Immature natural killer cell (primary cell): ENCODE data around the gene PITX3. TPM values are rescaled to one million over a fixed set of nuclear protein-coding genes. Genes with fewer than 3 reads are reported as not detected.
"Not testable (repeated sequence)": the region's sequence is repeated elsewhere in the genome, so short reads cannot be mapped to it uniquely, and the experiment has no call there.

Experiments used
- DNase-seq, 3 donors: peaks; one replicate each; pipeline ENCODE4 v3.0.0; 2022; ENCODE audit warnings: mixed read lengths in 1 of 3
- H3K27ac Mint-ChIP-seq, 6 donors: one replicate each; pipeline ENCODE4 v1.8.0; 2020; ENCODE audit warnings: mixed read lengths in 6 of 6, mild to moderate bottlenecking in 5 of 6, inconsistent platforms in 4 of 6, moderate library complexity in 3 of 6
- H3K27me3 Mint-ChIP-seq, 3 donors: one replicate each; pipeline ENCODE4 v1.8.0; 2020 to 2021; ENCODE audit warnings: low read depth in 3 of 3, mild to moderate bottlenecking in 3 of 3, mixed read lengths in 3 of 3, moderate library complexity in 3 of 3, inconsistent platforms in 1 of 3
- H3K36me3 Mint-ChIP-seq, 3 donors: one replicate each; pipeline ENCODE4 v1.8.0; 2020; ENCODE audit warnings: mixed read lengths in 3 of 3, inconsistent platforms in 2 of 3, mild to moderate bottlenecking in 2 of 3
- H3K4me1 Mint-ChIP-seq, 2 donors: one replicate each; pipeline ENCODE4 v1.8.0; 2020; ENCODE audit warnings: inconsistent platforms in 2 of 2, mild to moderate bottlenecking in 2 of 2, mixed read lengths in 2 of 2, moderate library complexity in 1 of 2
- H3K4me3 Mint-ChIP-seq, 5 donors: one replicate each; pipeline ENCODE4 v1.8.0; 2020; ENCODE audit warnings: mild to moderate bottlenecking in 5 of 5, mixed read lengths in 5 of 5, inconsistent platforms in 3 of 5, moderate library complexity in 3 of 5
- H3K9me3 Mint-ChIP-seq, 6 donors: one replicate each; pipeline ENCODE4 v1.8.0; 2020; ENCODE audit warnings: mild to moderate bottlenecking in 6 of 6, mixed read lengths in 6 of 6, inconsistent platforms in 4 of 6, moderate library complexity in 3 of 6
- polyA plus RNA-seq, 3 donors: library from polyadenylated mRNA; unstranded; fragments of 300-500 nt; fragmentation: Illumina TruSeq; gene quantifications; one replicate each; pipeline ENCODE4 v1.2.3, GENCODE V29; 2021

PITX3 gene
- polyA plus RNA-seq, 3 donors from 2014 or later = not detected

- H3K27ac Mint-ChIP-seq = no peak overlapping the region
- H3K4me1 Mint-ChIP-seq = no peaks in the 10 kb centered on the region
- H3K27me3 Mint-ChIP-seq = peaks cover 0 to 2% (median 0%) of the 10 kb centered on the region in 3 donors
- DNase-seq = no peak
- H3K9me3 Mint-ChIP-seq = no peaks in the 10 kb centered on the region
- no peaks in the 10 kb centered on the region for H3K36me3 Mint-ChIP-seq
- no peak overlapping the region for H3K4me3 Mint-ChIP-seq
Observed at GRCh38 chr10:102200751-102201640, 40.3 kb downstream of the PITX3 start.

GRCh38 chr10:102198027-102198426 lies 43.3 kb downstream of the PITX3 start:
- no peak overlapping the region for H3K27ac Mint-ChIP-seq
- no peaks in the 10 kb centered on the region for H3K9me3 Mint-ChIP-seq
- no peak overlapping the region for H3K4me3 Mint-ChIP-seq
- no peaks in the 10 kb centered on the region for H3K36me3 Mint-ChIP-seq
- no peaks in the 10 kb centered on the region for H3K4me1 Mint-ChIP-seq
- H3K27me3 Mint-ChIP-seq = peaks cover 0 to 3% (median 2%) of the 10 kb centered on the region in 3 donors
- DNase-seq = no peak

GRCh38 chr10:102196893-102197292 lies 44.4 kb downstream of the PITX3 start:
- no peaks in the 10 kb centered on the region for H3K36me3 Mint-ChIP-seq
- H3K27ac Mint-ChIP-seq = no peak overlapping the region
- no peaks in the 10 kb centered on the region for H3K9me3 Mint-ChIP-seq
- no peaks in the 10 kb centered on the region for H3K4me1 Mint-ChIP-seq
- H3K27me3 Mint-ChIP-seq = peaks cover 0 to 3% (median 2%) of the 10 kb centered on the region in 3 donors
- H3K4me3 Mint-ChIP-seq = no peak overlapping the region
- DNase-seq = no peak

GRCh38 chr10:102195296-102195870 lies 45.9 kb downstream of the PITX3 start:
- Mint-ChIP-seq H3K9me3 (no peaks in the 10 kb centered on the region), H3K4me1 (no peaks in the 10 kb centered on the region), H3K4me3 (no peak overlapping the region)

GRCh38 chr10:102191956-102192355 lies 49.4 kb downstream of the PITX3 start:
- Mint-ChIP-seq H3K4me1 (peaks cover 8 to 9% of the 10 kb centered on the region in 2 donors), H3K27ac (no peak overlapping the region), H3K4me3 (no peak overlapping the region), H3K9me3 (no peaks in the 10 kb centered on the region), H3K27me3 (peaks cover 0 to 3% (median 0%) of the 10 kb centered on the region in 3 donors), H3K36me3 (no peaks in the 10 kb centered on the region)
- DNase-seq = no peak

More at GRCh38 chr10:102195296-102195870, 45.9 kb downstream of the PITX3 start:
- H3K27me3 Mint-ChIP-seq = peaks cover 0 to 3% (median 2%) of the 10 kb centered on the region in 3 donors
- no peaks in the 10 kb centered on the region for H3K36me3 Mint-ChIP-seq
- no peak for DNase-seq
- no peak overlapping the region for H3K27ac Mint-ChIP-seq

- H3K9me3 Mint-ChIP-seq, H3K36me3 Mint-ChIP-seq, H3K27me3 Mint-ChIP-seq, H3K4me1 Mint-ChIP-seq: not testable (repeated sequence)
- peak overlapping the region; percentile 79 to 91 (median 84) for H3K27ac Mint-ChIP-seq
- peak overlapping the region; percentile 46 to 81 (median 51) for H3K4me3 Mint-ChIP-seq
- peak; percentile 18 to 23 (median 21) for DNase-seq
Observed at GRCh38 chr10:102188941-102189898, 52.1 kb downstream of the PITX3 start.

GRCh38 chr10:102188298-102188940 lies 52.9 kb downstream of the PITX3 start:
- Mint-ChIP-seq H3K4me1 (peaks cover 8 to 9% of the 10 kb centered on the region in 2 donors), H3K27ac (peak overlapping the region in 1 of 6 donors; percentile 86), H3K4me3 (no peak overlapping the region), H3K27me3 (no peaks in the 10 kb centered on the region), H3K9me3 (no peaks in the 10 kb centered on the region), H3K36me3 (no peaks in the 10 kb centered on the region)
- no peak for DNase-seq

- Mint-ChIP-seq H3K27me3 (peaks cover 0 to 3% (median 0%) of the 10 kb centered on the region in 3 donors), H3K4me3 (no peak overlapping the region), H3K9me3 (no peaks in the 10 kb centered on the region), H3K36me3 (no peaks in the 10 kb centered on the region), H3K4me1 (peaks cover 8 to 9% of the 10 kb centered on the region in 2 donors), H3K27ac (peak overlapping the region in 1 of 6 donors; percentile 8)
- no peak for DNase-seq
Observed at GRCh38 chr10:102185811-102186527, 55.3 kb downstream of the PITX3 start.

GRCh38 chr10:102185272-102185671 lies 56.0 kb downstream of the PITX3 start:
- H3K4me1 Mint-ChIP-seq = peaks cover 8 to 9% of the 10 kb centered on the region in 2 donors
- no peak overlapping the region for H3K27ac Mint-ChIP-seq
- no peak overlapping the region for H3K4me3 Mint-ChIP-seq
- no peaks in the 10 kb centered on the region for H3K9me3 Mint-ChIP-seq
- DNase-seq = no peak
- no peaks in the 10 kb centered on the region for H3K36me3 Mint-ChIP-seq
- peaks cover 0 to 3% (median 0%) of the 10 kb centered on the region in 3 donors for H3K27me3 Mint-ChIP-seq

GRCh38 chr10:102184606-102185005 lies 56.7 kb downstream of the PITX3 start:
- H3K9me3 Mint-ChIP-seq = no peaks in the 10 kb centered on the region
- no peaks in the 10 kb centered on the region for H3K36me3 Mint-ChIP-seq
- peaks cover 0 to 3% (median 0%) of the 10 kb centered on the region in 3 donors for H3K27me3 Mint-ChIP-seq

More at GRCh38 chr10:102184606-102185005, 56.7 kb downstream of the PITX3 start:
- H3K4me3 Mint-ChIP-seq = no peak overlapping the region
- H3K4me1 Mint-ChIP-seq = peaks cover 7% of the 10 kb centered on the region in 2 donors
- no peak for DNase-seq
- no peak overlapping the region for H3K27ac Mint-ChIP-seq
